NB4 (cell line): ENCODE data around the gene USP20.

Source experiments
- DNase-seq: peaks from one replicate; pipeline ENCODE4 v3.0.0; 2010; ENCODE audit warnings: low read depth
- H3K4me3 ChIP-seq: one replicate; pipeline ENCODE4 v1.5.1; 2011; ENCODE audit warnings: mild to moderate bottlenecking, low read depth, low read length, moderate library complexity
- MYC ChIP-seq: IDR thresholded peaks from 2 replicates; pipeline ENCODE4 v1.6.1; 2011; ENCODE audit warnings: low read depth, low read length
- POLR2A ChIP-seq: IDR thresholded peaks from 2 replicates; pipeline ENCODE4 v1.6.1; 2011; ENCODE audit warnings: mild to moderate bottlenecking; ENCODE audit not compliant: insufficient read length; ENCODE audit errors: extremely low read depth
- TF ChIP-seq, protein P1 (sequence below): IDR thresholded peaks from 2 replicates; pipeline ENCODE4 v1.6.1; 2011; ENCODE audit warnings: low read depth, low read length
- TF ChIP-seq, protein P2 (sequence below): IDR thresholded peaks from one replicate; pipeline ENCODE4 v1.5.1; 2012; ENCODE audit warnings: low read depth, low read length

USP20 gene

DNA sequence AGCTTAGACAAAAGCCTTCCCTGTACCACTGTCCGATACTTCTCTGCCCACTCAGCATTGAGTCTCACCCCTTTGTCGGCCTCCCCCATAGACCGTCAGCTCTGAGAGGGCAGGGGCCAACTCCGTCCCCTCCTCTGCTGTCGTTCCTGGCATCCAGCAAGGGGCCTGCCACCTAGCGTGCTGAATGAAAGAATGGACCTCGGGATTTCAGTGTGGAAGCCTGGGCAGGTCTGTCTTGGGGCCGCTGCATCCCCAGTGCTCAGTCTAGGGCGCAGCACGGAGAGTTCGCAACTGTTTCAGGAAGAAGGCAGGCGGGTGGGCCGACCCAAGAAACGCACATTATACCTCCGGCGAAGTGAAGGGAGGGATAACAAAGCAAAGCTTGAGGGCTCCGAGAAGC, 33.8 kb upstream of the USP20 start:
- no peak overlapping the region for H3K4me3 ChIP-seq
- TF ChIP-seq, protein P1, sequence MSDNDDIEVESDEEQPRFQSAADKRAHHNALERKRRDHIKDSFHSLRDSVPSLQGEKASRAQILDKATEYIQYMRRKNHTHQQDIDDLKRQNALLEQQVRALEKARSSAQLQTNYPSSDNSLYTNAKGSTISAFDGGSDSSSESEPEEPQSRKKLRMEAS, result no peak
- TF ChIP-seq, protein P2, sequence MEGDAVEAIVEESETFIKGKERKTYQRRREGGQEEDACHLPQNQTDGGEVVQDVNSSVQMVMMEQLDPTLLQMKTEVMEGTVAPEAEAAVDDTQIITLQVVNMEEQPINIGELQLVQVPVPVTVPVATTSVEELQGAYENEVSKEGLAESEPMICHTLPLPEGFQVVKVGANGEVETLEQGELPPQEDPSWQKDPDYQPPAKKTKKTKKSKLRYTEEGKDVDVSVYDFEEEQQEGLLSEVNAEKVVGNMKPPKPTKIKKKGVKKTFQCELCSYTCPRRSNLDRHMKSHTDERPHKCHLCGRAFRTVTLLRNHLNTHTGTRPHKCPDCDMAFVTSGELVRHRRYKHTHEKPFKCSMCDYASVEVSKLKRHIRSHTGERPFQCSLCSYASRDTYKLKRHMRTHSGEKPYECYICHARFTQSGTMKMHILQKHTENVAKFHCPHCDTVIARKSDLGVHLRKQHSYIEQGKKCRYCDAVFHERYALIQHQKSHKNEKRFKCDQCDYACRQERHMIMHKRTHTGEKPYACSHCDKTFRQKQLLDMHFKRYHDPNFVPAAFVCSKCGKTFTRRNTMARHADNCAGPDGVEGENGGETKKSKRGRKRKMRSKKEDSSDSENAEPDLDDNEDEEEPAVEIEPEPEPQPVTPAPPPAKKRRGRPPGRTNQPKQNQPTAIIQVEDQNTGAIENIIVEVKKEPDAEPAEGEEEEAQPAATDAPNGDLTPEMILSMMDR, result no peak
- TF ChIP-seq POLR2A (no peak), MYC (no peak)
- DNase-seq, result no peak

DNA sequence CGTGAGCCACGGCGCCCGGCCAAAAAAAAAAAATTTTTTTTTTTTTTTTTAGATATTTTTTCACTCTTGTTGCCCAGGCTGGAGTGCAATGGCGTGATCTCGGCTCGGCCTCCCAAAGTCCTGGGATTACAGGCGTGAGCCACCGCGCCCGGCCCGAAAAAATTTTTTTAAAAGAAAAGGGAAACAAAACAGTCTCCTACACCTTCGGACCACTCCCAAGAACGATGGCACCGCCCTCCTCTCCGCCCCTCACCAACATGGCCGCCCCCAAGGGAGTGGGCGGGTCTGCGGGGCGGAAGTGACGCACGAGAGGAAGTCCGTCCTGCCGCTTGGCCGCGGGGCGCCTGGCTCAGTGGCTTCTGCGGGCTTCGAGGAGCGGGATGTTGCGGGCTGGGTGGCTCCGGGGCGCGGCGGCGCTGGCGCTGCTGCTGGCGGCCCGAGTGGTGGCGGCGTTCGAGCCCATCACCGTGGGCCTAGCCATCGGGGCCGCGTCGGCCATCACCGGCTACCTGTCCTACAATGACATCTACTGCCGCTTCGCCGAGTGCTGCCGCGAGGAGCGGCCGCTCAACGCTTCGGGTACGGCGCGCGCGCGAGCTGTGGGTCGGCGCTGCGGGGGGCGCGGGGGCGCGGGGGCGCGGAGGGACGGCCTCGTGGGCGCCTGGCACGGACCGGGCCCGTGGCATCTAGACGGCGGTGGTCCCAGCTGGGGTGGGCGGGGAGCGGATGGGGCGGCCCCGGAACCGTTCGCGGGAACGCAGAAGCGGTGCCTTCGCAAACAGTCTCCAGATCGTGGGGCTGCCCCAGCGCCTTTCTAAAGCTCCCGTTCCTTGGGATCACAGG, 32.2 kb upstream of the USP20 start, which contains the start of gene TOR1B:
Gene TOR1B, plus strand, starts transcription at position 352 of the 843 bp plus-strand sequence. Its CDS starts 29 bp downstream, at position 381.
- peak; percentile 95 for DNase-seq
- TF ChIP-seq, protein P2, result no peak
- peak; percentile 78 for TF ChIP-seq POLR2A
- peak within 1 kb of the TSS; percentile 61 for H3K4me3 ChIP-seq

DNA sequence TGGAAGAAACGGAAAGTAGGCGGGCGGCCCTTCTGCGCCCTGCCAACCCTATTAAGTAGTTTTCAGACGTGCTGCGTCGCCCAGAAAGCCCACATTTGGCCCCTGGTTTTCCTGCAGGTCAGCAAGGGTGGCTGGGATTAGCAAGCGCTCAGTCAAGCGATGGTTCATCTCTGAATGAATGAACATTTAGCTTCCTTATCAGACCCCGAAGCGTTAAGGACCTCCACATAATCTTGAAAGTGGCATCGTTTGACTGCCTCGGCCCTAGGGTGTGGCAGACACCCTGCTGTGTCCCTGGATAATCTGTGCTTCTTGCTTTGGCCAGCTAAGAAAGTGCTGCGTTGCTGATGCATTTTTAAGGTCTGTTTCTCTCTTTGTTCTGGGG, 31.6 kb upstream of the USP20 start:
- peak overlapping the region; percentile 61 for H3K4me3 ChIP-seq
- TF ChIP-seq MYC (no peak), POLR2A (no peak)
- TF ChIP-seq, protein P2, result no peak
- TF ChIP-seq, protein P1, result no peak
- peak; percentile 48 for DNase-seq

DNA sequence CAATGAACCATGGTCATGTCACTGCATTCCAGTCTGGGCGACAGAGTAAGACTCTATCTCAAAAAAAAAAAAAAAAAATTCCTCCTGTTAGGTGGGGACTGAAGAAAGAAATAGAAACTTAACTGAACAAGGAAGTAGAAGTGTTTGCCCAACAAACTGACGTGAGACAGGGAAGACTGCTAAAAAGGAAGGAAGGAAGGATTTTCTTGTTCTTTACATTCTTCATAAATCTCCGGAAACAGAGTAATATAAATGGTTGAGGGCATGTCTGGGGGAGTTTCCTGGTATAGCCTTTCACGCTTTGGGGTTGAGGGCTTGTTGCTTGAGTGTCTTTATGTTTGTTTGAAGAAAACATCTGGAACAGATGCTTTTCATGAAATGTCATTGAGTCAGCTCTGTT, 29.2 kb upstream of the USP20 start:
- TF ChIP-seq, protein P1, result no peak
- TF ChIP-seq MYC (no peak), POLR2A (no peak)
- TF ChIP-seq, protein P2, result no peak
- H3K4me3 ChIP-seq, result no peak overlapping the region
- peak; percentile 42 for DNase-seq

DNA sequence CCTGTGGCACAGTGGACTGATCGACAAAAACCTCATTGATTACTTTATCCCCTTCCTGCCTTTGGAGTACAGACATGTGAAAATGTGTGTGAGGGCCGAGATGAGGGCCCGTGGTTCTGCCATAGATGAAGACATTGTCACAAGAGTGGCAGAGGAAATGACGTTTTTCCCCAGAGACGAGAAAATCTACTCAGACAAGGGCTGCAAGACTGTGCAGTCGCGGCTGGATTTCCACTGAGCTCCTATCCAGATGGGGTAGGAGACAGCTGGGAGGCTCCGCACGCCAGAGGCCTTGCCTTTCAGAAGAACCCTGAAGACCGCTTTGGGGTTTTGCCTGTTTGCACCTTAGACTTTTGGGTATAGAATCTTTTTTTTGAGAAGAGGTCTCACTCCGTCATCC, 25.9 kb upstream of the USP20 start:
- peak; percentile 62 for DNase-seq
- TF ChIP-seq POLR2A, result no peak
- TF ChIP-seq, protein P1, result no peak
- TF ChIP-seq, protein P2, result no peak
- TF ChIP-seq MYC, result no peak
- H3K4me3 ChIP-seq, result no peak overlapping the region
